GM18861 (cell line): ENCODE data around the gene IREB2.
"Not testable (repeated sequence)": the region's sequence is repeated elsewhere in the genome, so short reads cannot be mapped to it uniquely, and the experiment has no call there.

ENCODE experiments used
- ATAC-seq: cut with Tn5 transposase; IDR thresholded peaks from one replicate; pipeline ENCODE4 v1.9.1; 2021; ENCODE audit not compliant: unreplicated experiment

IREB2 gene

DNA sequence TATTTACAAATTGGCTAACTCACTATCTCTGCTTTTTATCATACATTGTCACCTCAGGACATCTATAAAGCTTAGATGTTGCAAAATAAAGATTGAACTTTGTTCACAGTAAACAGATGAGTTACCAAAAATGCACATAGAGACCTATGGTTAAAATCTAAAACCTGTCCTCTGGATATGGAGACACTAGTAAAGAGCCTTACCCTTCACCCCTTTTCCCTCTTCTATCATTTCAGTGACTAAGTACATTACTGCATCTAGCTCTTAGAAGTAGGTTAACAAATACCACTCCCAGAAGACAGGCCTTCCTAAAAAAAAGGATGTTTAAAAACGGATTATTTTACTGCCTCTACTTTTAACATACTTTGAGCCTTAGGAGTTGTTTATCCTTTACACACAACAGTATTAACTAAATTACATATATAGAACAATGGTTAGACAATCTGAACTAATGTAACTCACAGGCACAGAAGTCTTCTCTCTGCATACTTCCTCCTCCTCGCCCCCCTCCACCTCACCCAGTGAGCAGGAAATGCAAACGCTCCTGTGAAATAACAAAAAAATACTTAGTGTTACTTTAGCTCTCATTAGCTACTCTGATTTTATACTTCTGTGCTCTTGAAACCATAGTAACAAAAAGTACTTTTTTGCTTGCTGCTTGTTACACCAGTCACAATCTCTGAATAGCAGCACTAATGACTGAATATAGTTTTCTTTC, 23.3 kb downstream of the IREB2 start:
- ATAC-seq, result no peak

DNA sequence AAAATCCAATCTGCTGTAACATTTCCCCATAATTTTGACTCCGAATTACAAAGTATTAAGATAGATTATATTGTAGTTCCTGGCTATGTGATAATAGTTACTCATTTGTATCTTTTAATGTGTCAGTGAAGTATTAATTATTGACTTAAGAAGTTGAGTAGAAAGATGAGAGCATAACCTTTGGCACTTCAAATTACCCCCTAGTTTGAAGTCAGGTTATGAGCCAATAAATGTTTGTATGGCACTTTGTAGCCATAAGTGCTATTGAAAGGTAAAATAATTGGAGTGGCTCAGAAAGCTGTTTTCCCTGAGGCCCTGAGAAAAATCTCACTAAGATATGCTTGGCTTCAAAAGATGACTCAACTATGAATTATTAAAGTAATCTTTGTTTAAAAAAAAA, 31.0 kb downstream of the IREB2 start:
- no peak for ATAC-seq

DNA sequence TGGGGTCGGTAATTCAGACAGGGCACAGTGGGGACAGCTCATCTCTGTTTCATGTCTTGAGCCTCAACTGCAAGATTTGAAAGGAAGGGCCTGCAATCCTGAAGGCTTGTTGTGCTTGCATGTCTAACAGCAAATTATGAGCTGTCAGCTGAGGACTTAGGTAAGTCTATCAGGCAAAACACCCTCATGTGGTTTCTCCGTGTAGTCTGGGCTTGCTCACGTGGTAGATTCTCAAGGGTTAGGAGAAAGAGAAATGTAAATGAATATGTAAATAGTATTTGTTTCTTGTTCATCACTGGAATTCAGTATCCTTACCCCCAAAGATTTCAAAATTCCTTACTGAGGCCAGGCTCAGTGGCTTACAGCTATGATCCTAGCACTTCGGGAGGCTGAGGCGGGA, 39.3 kb downstream of the IREB2 start:
- no peak for ATAC-seq

GRCh38 chr15:78479650-78480049, 41.6 kb downstream of the IREB2 start:
- no peak for ATAC-seq

DNA sequence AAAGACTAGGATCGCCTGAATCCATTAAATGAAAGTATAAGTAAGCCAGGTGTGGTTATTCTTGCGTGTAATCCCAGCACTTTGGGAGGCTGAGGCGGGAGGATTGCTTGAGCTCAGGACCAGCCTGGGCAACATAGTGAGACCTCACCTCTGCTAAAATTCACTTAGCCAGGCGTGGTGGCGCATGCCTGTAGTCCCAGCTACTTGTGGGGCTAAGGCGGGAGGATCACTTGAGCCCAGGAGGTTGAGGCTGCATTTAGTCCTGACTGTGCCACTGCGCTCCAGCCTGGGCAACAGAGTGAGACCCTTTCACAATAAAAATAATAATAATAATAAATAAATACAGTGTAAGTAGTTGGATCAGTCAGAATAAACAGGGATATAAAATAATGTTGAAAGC, 43.9 kb downstream of the IREB2 start:
- ATAC-seq, result no peak

DNA sequence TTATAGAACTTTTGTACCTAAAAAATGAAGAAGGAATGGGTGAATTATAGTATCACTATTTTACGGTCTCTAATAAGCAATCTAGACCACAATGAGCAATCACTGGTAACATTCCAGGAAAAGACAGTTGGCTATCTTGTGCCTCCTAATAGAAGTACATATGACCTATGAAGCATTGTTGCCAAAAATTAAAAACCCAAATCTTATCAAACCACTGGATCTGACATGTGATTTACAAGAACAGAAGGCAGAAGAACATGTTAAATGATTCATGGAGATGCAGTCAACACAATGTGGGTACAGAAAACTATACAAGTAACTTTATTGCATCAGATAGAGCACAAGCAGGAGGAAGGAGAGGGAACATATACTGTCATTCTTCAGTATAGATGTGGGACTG, 54.9 kb downstream of the IREB2 start:
- ATAC-seq, result no peak

- no peak for ATAC-seq
These were observed 63.8 kb downstream of the IREB2 start for GRCh38 chr15:78501857-78502256.

DNA sequence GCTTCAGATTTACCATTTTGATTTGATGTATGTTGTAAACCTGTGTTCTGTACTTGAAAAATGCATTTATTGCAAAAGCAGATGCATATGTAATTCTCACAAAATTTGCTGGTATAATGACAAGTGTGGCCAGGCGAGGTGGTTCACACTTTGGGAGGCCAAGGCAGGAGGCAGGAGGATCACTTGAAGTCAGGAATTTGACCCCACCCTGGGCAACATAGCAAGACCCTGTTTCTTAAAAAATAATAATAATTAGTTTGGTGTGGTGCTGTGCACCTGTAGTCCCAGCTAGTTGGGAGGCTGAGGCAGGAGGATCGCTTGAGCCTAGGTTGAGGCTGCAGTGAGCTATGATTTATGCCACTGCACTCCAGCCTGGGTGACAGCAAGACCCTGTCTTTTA, 64.6 kb downstream of the IREB2 start:
- no peak for ATAC-seq

- ATAC-seq, result peak; percentile 76
These were observed 69.2 kb downstream of the IREB2 start, which contains the start of gene HYKK for GRCh38 chr15:78506971-78507830. TSS of gene HYKK (plus strand) at chr15:78507577. CDS start at chr15:78513089, 5,512 bp downstream.

- ATAC-seq, result no peak
These were observed 69.8 kb downstream of the IREB2 start for GRCh38 chr15:78507831-78508160.

DNA sequence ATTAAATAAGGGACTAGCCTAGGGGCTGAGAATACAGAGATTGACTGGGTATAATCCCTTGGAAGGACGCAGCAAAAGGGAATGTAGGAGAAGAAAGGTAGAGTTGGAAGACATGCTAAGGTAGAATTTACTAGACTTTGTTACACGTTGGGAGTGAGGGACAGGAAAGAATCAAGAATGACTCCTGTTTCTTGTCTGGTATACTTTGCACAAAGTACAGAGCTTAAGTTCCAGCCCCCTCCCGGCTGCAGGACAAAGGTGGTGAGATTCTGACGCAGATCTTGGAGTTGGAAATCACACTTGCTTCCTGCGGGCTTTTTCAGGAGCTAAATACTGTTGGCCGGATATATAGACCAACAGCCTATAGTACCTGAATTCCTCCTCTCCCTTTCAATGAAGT, 70.3 kb downstream of the IREB2 start:
- ATAC-seq, result no peak

DNA sequence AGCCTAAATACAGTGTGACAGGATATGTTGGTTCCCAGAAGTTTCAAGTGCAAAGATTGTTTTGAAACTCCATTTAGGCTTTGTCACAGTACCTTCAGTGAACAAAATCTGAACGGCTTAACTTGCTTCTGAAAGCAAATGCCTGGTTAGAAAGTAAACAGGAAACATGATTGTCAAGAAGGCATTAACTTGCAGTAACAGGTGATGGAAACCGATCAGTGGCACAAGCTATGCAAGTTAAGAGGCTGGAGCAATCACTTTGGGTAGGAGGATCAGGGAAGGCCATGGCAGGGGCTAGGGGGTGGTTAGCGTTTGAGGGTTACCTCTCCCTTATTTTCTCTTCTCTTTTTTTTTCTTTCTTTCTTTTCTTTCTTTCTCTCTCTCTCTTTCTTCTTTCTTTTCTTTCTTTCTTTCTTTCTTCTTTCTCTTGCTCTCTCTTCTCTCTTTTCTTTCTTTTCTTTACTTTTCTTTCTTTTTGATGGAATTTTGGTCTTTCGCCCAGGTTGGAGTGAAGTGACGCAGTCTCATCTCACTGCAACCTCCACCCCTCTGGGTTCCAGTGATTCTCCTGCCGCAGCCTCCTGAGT, 71.8 kb downstream of the IREB2 start:
- ATAC-seq, result no peak

- ATAC-seq, result not testable (repeated sequence)
These were observed 82.0 kb downstream of the IREB2 start for GRCh38 chr15:78520035-78520434.

DNA sequence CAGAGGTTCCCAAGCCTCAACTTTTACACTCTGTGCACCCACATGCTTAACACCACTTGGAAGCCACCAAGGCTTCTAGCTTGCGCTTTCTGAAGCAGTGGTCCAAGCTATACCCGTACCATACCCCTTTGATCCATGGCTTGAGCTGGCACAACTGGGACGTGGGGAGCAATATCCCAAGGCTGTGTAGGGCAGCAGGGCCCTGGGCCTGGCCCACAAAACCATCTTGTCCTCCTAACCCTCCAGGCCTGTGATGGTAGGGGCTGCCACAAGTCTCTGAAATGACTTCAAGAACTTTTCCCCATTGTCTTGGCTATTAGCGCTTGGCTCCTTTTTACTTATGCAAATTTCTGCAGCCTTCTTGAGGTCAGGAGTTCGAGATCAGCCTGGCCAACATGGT, 86.2 kb downstream of the IREB2 start:
- ATAC-seq, result no peak

- ATAC-seq, result no peak
These were observed 89.3 kb downstream of the IREB2 start for GRCh38 chr15:78527325-78527724.

DNA sequence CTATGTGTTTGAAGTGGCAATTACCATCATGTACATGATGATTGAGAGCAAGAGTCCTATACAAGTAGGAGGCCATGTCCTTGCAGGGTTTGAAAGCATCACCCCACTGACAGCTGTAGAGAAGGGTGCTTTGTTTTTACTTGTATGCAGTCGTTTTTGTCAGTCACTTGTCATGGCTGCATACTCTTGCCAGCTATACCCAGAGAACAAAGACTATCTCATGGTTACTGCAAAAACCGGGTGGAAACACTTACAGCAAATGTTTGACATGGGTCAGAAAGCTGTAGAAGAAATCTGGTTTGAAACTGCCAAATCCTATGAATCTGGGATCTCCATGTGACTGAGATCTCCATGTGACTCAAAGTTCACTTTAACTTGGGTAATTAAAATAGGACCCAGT, 95.3 kb downstream of the IREB2 start:
- no peak for ATAC-seq

DNA sequence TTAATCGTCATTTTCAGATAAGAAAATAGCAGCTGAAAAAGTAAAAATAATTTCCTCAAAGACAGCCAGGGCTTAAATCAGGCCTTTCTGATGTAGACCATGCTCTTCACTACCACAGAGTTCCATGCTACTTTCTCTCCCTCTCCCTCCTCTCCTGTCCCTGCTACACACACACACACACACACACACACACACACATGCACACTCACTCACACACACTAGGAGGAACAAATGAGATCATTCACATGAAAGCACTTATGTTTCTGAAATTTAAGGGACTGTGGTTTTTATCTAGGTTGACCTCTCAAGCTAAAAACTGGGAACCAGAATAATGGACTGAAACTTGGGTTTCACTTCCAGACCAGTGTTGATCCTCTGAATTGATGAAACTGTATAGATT, 98.1 kb downstream of the IREB2 start:
- no peak for ATAC-seq

- ATAC-seq, result no peak
These were observed 99.4 kb downstream of the IREB2 start for GRCh38 chr15:78537266-78537905.

DNA sequence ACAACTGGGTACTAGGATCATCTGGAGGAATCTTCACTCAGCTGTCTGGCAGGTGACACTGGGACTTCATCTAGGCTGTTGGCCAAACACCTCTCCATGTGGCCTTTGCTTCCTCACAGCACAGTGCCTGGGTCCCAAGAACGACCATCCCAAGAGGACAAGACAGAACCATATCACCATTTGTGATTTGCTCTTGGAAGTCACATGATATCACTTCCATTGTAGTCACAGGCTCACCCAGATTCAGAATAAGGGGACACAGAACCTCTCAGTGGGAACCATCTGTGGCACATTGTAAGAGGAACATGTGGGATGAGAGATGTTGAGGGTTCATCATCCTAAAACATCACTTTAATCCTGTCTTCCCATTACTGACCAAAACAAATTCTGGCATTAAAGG, 100.3 kb downstream of the IREB2 start:
- ATAC-seq, result no peak

- ATAC-seq, result not testable (repeated sequence)
These were observed 101.6 kb downstream of the IREB2 start for GRCh38 chr15:78539464-78540140.
